Stimulated activated CD8-positive, alpha-beta memory T cell treated with anti-CD3 and anti-CD28 coated beads, Interleukin-15, amount 100 ng/mL, for 4 hours (primary cell): Measurements from ENCODE around the gene KCNC3.
A peak's percentile ranks its signal among the peaks of the same experiment; 100 is the strongest.
"Not testable (repeated sequence)": the region's sequence is repeated elsewhere in the genome, so short reads cannot be mapped to it uniquely, and the experiment has no call there.

Experiments
- DNase-seq, 2 donors: peaks; one replicate each; pipeline ENCODE4 v3.0.0-alpha.2; 2020; ENCODE audit warnings: low read depth in 2 of 2

The KCNC3 gene

DNA sequence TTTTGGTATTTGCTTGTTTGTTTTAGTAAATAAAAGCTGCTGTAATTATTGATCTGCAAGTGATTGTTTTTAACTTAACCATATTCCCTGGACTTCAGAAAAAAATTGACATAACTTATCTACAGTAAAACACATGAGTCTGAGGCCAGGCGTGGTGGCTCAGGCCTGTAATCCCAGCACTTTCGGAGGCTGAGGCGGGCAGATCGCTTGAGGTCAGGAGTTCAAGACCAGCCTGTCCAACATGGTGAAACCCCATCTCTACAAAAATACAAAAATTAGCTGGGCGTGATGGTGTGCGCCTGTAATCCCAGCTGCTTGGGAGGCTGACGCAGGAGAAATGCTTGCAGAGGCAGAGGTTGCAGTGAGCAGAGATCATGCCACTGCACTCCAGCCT, 24.3 kb upstream of the KCNC3 start:
- not testable (repeated sequence) for DNase-seq

DNA sequence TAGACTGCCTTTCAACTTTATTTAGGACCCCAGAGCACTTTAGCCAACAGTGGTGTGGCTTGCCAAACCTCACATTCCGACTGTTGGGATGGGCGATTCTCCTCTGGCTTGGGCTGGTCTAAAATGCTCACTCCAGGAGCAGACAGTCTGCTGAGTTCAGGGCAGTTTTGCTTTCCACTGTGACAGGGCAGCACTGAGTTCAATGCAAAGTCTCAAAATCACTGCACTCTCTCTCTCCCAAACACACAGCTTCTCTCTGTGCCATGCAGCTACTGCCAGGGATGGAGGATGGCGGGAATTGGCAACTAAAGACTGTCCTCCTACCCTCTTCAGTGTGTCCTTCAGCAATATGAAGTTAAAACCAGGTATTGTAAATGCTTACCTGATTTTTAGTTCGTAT, 23.1 kb upstream of the KCNC3 start:
- DNase-seq, result no peak

GRCh38 chr19:50349277-50350057, 20.3 kb upstream of the KCNC3 start:
- DNase-seq, result no peak

DNA sequence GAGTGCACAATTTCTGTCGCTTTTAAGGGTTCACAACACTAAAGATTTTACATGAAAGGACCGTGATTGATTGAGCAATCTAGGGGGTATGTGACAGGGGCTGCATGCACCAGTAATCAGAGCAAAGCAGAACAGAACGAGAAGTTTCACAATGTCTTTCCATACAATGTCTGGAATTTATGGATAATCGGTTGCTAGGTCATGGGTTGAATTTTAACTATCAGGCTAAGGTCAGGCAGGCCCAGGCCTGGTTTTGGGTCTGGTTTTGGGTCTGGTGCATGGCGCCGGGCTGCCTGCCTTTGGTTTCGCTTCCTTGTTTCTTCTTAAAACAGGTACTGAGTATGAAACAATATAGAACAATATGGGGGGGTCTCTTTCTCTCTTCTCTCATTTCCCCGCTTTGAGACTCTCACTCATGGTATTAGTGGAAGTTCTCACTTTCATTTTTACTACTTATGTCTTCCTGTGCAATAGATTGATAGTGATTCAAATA, 18.0 kb upstream of the KCNC3 start:
- DNase-seq, result not testable (repeated sequence)

GRCh38 chr19:50344661-50345318, 15.6 kb upstream of the KCNC3 start:
- DNase-seq, result no peak

- no peak for DNase-seq
Measured at GRCh38 chr19:50341091-50341564, 12.0 kb upstream of the KCNC3 start.

DNA sequence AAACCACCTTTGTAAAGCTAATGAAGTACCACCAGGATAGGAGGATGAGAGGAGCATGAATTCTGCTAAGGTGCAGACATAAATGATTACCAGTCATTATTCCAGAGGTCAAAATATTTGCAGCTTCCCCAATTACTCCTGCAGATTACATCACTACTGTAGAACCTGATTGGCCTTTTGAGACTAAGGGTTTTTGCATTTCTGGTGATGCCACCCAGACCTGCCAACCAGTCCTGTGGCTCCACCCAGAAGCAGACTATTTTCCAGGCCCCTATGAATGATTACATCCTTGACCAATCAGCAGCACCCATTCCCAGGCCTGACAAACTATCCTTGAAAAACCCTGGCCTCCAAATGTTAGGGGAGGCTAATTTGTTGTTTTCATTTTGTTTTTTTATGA, 11.2 kb upstream of the KCNC3 start:
- DNase-seq, result no peak

- DNase-seq, result not testable (repeated sequence)
Measured at GRCh38 chr19:50337031-50337430, 7.9 kb upstream of the KCNC3 start.

DNA sequence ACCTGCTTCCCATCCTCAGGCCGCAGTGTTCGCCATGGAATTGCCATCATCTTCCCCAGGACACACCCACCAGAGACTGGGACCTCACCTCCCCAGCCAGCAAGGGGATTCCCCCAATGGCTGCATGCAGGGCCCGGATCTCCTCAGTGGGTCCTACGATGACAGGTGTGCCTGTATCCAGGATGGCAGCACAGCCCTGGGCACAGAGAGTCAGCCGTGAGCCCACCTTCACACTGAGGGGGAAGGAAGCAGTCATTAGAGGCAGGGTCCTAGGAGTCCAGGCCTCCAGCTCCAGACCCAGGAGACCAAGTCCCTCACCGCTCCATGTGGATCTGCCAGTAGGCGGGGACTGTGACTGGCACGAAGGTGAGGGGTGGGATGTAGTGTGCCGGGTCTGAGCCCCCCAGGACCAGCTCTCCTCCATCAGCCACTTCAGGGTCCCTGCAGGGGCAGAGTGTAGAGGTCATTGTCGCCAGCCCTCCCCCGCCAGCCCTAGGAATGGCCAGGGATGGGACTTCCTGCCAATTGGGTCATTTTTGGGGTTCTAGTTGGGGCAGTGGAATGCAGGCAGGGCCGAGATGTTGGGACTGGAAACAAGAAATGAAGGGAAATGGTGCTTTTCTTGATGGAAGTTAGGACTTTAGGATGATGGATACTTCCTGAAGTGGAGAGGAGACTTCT, 5.7 kb upstream of the KCNC3 start:
- no peak for DNase-seq

- peak; percentile 62 to 67 for DNase-seq
Measured at GRCh38 chr19:50333737-50334617, 4.8 kb upstream of the KCNC3 start.

- peak; percentile 77 to 94 for DNase-seq
Measured at GRCh38 chr19:50333235-50333736, 4.1 kb upstream of the KCNC3 start.

DNA sequence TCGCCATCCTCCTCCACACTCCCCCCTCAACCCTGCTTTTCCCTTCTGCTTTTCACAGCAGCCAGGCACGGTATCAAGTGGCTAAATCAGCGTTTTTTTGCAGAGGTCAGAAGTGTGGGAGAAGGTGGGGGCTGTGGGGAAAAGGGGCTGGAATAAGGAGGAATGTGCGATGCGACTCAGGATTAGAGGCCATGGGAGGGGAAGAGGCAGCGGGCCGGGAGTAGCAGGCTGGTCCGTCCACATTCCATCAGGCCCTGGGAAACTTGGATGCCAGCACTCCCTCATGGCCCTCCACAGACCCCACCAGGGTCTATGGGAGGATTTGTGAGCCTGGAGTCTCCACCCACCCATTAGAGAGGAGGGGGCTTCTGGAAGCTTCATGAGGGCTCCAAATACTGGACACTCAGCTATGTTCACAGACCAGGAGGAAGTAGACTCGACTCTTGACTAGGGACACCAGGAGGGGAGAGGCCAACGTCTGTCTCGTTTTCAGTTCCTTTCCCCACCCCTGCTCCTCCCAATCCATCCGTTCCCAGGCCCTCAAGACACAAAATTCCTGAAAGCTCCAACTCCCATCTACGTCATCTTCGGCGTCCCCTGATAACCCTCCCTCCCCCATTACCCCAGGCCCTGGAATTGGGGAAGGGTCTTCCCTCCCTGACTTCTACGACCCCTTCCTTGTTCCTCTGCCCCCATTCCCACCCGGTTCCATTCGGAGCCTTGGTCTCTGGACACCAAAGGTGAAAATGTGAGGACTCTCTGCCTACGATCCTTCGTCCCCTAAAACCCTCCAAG, 3.3 kb upstream of the KCNC3 start:
- no peak for DNase-seq

- DNase-seq, result no peak
Measured at GRCh38 chr19:50331994-50332243, 2.7 kb upstream of the KCNC3 start.

DNA sequence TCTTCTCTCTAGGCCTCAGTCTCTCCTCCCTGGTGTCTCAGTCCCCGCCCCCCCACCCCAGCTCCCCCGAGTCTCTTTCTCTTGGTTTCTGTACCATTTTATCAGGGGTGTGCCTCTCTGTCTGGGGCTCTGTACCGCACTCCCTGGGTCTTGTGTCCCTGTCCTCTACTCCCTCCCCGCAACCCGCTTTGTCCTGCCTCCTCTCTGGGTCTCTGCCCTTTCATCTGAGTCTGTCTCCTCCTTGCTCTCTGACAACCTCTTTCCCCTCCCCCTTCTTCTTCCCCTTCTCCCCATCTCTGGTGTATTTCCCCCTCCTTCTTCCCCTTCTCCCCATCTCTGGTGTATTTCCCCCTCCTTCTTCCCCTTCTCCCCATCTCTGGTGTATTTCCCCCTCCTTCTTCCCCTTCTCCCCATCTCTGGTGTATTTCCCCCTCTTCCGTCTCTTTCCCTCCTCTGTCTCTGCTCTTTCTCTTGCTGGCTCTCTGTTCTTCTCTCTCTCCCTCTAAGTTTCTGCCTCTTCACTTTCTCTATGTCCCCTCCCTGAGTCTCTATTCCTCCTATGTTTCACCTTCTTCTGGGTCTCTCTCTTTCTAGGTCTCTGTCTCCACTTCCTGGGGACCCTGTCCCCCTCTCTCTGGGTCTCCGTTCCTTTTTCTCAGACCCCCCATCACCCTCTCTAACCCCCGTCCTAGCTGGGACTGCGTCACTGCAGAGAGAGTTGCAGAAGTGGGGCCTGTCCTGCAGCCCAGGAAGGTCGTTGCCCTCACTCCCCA, 2.2 kb upstream of the KCNC3 start:
- DNase-seq, result no peak

- peak; percentile 36 to 63 for DNase-seq
Measured at GRCh38 chr19:50330365-50331078, 1.3 kb upstream of the KCNC3 start.

GRCh38 chr19:50329926-50330294, 733 bp upstream of the KCNC3 start:
- DNase-seq, result not testable (repeated sequence)

DNA sequence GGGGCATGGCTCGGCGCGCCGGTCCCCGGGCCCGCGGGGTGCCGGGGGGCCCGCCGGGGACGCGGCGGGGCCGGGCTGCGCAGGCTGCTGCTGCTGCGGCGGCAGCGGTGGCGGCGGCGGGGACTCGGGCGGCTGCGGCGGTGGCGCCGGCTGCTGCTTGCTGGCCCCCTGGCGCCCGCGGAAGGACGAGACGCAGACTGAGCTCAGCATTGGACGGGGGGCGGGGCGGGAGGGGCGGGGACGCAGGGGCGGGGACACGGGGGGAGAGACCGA, 368 bp downstream of the KCNC3 start:
- no peak for DNase-seq

DNA sequence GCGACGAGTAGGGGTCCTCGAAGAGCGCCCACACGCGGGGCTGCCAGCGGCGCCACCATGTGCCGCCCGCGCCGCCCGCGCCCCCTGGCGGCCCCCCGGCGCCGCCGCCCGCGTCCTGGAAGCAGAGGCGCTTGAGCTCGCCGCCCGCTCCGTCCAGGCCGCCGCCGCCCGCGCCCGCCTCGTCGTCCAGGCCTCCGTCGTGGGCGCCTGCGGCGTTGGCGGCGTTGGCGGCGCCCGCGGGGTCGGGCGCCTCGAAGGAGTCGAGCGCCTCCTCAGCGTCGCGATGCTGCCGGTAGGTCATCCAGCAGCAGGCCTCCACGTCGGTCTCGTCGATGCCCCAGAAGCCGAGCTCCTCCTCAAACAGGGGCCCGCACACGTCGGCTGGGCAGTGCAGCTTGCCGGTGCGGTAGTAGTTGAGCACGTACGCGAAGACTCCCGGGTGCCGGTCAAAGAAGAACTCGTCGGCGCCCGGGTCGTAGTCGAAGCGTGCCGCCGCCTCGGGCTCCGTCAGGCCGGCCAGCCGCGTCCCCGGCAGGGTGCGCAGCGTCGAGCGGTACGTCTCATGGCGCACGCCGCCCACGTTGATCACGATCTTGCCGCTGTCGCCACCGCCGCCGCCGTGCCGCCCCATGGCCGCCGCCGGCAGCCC, 829 bp downstream of the KCNC3 start:
- no peak for DNase-seq
